SK-N-SH treated with all-trans-retinoic acid at 6 μM for 48 hours (cell line): ENCODE results near the gene STN1.

Experiments
- ATAC-seq: fragments of 200-7000 bp; cut with Tn5 transposase; 3 replicates; pipeline ENCODE4 v1.9.1; 2020; ENCODE audit warnings: mild to moderate bottlenecking, moderate library complexity
- ARNTL ChIP-seq: fragments of 450-650 bp; formaldehyde crosslinking; IDR thresholded peaks from 2 replicates; pipeline ENCODE4 v1.5.0; 2020; ENCODE audit warnings: low read depth, mild to moderate bottlenecking, moderate library complexity, borderline replicate concordance
- BACH2 ChIP-seq: fragments of 250-450 bp; sonication (Bioruptor Pico); IDR thresholded peaks from 2 replicates; pipeline ENCODE4 v1.9.0; 2021; ENCODE audit warnings: mild to moderate bottlenecking, borderline replicate concordance
- CREB5 ChIP-seq: fragments of 250-450 bp; sonication (Bioruptor Pico); IDR thresholded peaks from 2 replicates; pipeline ENCODE4 v1.5.1; 2020; ENCODE audit warnings: low read depth, mild to moderate bottlenecking, moderate library complexity
- ESRRG ChIP-seq: fragments of 250-450 bp; sonication (Bioruptor Pico); IDR thresholded peaks from 2 replicates; pipeline ENCODE4 v1.6.1; 2021; ENCODE audit warnings: mild to moderate bottlenecking
- GLIS3 ChIP-seq: fragments of 250-450 bp; sonication (Bioruptor Pico); IDR thresholded peaks from 2 replicates; pipeline ENCODE4 v1.5.0; 2020; ENCODE audit warnings: mild to moderate bottlenecking, moderate library complexity
- ISL1 ChIP-seq: fragments of 250-450 bp; sonication (Bioruptor Pico); IDR thresholded peaks from 2 replicates; pipeline ENCODE4 v2.1.2; 2022; ENCODE audit warnings: mild to moderate bottlenecking, moderate library complexity
- OSR1 ChIP-seq: fragments of 250-450 bp; sonication (Bioruptor Pico); IDR thresholded peaks from 2 replicates; pipeline ENCODE4 v1.8.0; 2022; ENCODE audit warnings: moderate library complexity, mild to moderate bottlenecking, inconsistent platforms
- POU6F1 ChIP-seq: fragments of 250-450 bp; sonication (Bioruptor Pico); IDR thresholded peaks from 2 replicates; pipeline ENCODE4 v1.8.0; 2021; ENCODE audit warnings: low read depth, mild to moderate bottlenecking, moderate library complexity, borderline replicate concordance
- RARB ChIP-seq: fragments of 250-450 bp; sonication (Bioruptor Pico); IDR thresholded peaks from 2 replicates; pipeline ENCODE4 v1.8.0; 2021; ENCODE audit warnings: mild to moderate bottlenecking, moderate library complexity
- TCF4 ChIP-seq: fragments of 250-450 bp; sonication (Bioruptor Pico); IDR thresholded peaks from 2 replicates; pipeline ENCODE4 v1.8.0; 2021; ENCODE audit warnings: mild to moderate bottlenecking, moderate library complexity, borderline replicate concordance
- TOX ChIP-seq: fragments of 250-450 bp; sonication (Bioruptor Pico); IDR thresholded peaks from 2 replicates; pipeline ENCODE4 v1.8.0; 2021; ENCODE audit warnings: mild to moderate bottlenecking, moderate library complexity, borderline replicate concordance
- TSHZ2 ChIP-seq: fragments of 250-450 bp; sonication (Bioruptor Pico); IDR thresholded peaks from 2 replicates; pipeline ENCODE4 v1.5.0; 2020; ENCODE audit warnings: mild to moderate bottlenecking, moderate library complexity
- ZFP3 ChIP-seq: fragments of 250-450 bp; sonication (Bioruptor Pico); IDR thresholded peaks from 2 replicates; pipeline ENCODE4 v1.5.0; 2020; ENCODE audit warnings: mild to moderate bottlenecking, moderate library complexity
- ZFP30 ChIP-seq: fragments of 450-650 bp; formaldehyde crosslinking; IDR thresholded peaks from 2 replicates; pipeline ENCODE4 v1.5.0; 2022; ENCODE audit warnings: mild to moderate bottlenecking, moderate library complexity
- ZNF565 ChIP-seq: fragments of 450-650 bp; formaldehyde crosslinking; conservative IDR thresholded peaks from 2 replicates; pipeline ENCODE4 v1.5.0; 2020; ENCODE audit warnings: low read depth, mild to moderate bottlenecking, moderate library complexity
- ZNF70 ChIP-seq: fragments of 450-650 bp; formaldehyde crosslinking; IDR thresholded peaks from 2 replicates; pipeline ENCODE4 v1.5.0; 2020; ENCODE audit warnings: mild to moderate bottlenecking, moderate library complexity
- TF ChIP-seq, protein P1 (sequence below): fragments of 250-450 bp; sonication (Bioruptor Pico); IDR thresholded peaks from 2 replicates; pipeline ENCODE4 v1.5.1; 2021; ENCODE audit warnings: mild to moderate bottlenecking, moderate library complexity

Gene STN1

GRCh38 chr10:103856797-103857170 is 61.2 kb downstream of the STN1 start:
- TF ChIP-seq POU6F1 (CRISPR knock-in tag) (no peak), TSHZ2 (no peak), GLIS3 (CRISPR knock-in tag) (no peak), BACH2 (CRISPR knock-in tag) (no peak), RARB (CRISPR knock-in tag) (no peak), ZNF70 (no peak), ESRRG (no peak), ISL1 (CRISPR knock-in tag) (no peak), TOX (CRISPR knock-in tag) (no peak), ARNTL (CRISPR knock-in tag) (no peak)
- TF ChIP-seq, all 23 proteins: peak for 0
- no peak for ATAC-seq

- TF ChIP-seq TOX (CRISPR knock-in tag) (no peak), GLIS3 (CRISPR knock-in tag) (no peak), TSHZ2 (no peak), ZFP3 (CRISPR knock-in tag) (no peak), RARB (CRISPR knock-in tag) (no peak), CREB5 (no peak), ESRRG (no peak), ZFP30 (CRISPR knock-in tag) (no peak), TCF4 (no peak), OSR1 (no peak), BACH2 (CRISPR knock-in tag) (no peak), POU6F1 (CRISPR knock-in tag) (no peak), ZNF565 (CRISPR knock-in tag) (no peak)
- TF ChIP-seq, protein P1, sequence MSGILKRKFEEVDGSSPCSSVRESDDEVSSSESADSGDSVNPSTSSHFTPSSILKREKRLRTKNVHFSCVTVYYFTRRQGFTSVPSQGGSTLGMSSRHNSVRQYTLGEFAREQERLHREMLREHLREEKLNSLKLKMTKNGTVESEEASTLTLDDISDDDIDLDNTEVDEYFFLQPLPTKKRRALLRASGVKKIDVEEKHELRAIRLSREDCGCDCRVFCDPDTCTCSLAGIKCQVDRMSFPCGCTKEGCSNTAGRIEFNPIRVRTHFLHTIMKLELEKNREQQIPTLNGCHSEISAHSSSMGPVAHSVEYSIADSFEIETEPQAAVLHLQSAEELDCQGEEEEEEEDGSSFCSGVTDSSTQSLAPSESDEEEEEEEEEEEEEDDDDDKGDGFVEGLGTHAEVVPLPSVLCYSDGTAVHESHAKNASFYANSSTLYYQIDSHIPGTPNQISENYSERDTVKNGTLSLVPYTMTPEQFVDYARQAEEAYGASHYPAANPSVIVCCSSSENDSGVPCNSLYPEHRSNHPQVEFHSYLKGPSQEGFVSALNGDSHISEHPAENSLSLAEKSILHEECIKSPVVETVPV (CRISPR knock-in tag): no peak
- no peak for ATAC-seq
Measured at GRCh38 chr10:103855852-103856796, 61.9 kb downstream of the STN1 start.
